NCI-H2029 (cell line): ENCODE measurements around the gene CDK11B.
A peak's percentile ranks its signal among the peaks of the same experiment; 100 is the strongest.

Source experiments
- DNase-seq: peaks from one replicate; lab custom pipeline; 2025; lab: John Stamatoyannopoulos, UW

CDK11B gene

DNA sequence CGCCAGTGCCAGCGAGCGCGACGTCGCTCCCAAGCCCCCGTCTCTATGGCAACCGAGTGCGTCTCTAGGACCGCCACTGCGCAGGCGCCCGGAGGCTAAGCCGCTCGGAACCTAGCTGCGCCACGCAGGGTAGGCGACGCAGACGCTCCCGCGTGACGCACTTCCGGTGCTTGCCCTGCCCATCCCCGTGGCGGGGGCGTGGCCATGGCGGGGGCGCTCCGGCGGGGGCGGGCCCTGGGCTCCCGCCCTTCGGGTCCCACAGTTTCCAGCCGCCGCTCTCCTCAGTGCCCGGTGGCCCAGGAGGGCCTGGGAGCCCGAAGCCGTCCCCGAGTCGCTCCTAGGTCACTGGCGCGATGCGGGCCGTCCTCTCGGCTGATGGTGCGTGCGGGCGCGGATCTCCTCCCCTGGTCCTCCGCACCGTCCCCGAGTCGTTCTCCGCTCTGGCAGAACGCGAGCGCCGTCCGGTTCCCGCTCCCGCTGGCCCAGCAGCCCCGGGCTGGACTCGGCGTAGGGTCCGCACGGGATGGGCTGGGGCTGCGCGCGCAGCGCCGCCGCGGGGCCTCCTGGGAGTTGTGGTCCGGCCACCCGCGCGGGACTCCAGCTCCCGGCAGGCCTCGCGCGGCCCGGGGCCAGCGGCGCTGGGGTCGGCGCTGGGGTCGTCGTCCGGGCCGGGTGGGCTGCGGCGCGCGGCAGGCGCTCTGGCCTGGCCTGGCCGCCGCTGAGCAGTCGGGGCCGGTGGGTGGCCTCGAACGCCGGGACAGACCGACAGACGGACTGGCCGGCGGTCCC, 43.4 kb downstream of the CDK11B start, which contains the start of gene MIB2:
Gene MIB2 (plus strand): TSS at position 245 of the 789 bp plus-strand sequence. CDS start 7,953 bp downstream, outside the sequence.
- DNase-seq: peak; percentile 95

DNA sequence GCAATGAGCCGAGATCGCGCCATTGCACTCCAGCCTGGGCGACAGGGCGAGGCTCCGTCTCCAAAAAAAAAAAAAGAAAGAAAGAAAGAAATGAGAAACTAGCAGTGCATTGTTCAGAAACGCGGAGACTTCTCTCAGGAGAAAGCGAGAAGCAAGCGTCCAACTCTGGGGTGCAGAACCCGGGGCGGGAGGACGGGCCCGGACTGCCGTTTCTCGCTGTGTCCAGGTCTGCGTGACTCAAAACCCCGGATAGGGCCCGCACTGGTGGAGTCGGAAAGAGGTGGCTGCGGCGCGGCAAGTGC, 43.9 kb downstream of the CDK11B start:
- no peak for DNase-seq

DNA sequence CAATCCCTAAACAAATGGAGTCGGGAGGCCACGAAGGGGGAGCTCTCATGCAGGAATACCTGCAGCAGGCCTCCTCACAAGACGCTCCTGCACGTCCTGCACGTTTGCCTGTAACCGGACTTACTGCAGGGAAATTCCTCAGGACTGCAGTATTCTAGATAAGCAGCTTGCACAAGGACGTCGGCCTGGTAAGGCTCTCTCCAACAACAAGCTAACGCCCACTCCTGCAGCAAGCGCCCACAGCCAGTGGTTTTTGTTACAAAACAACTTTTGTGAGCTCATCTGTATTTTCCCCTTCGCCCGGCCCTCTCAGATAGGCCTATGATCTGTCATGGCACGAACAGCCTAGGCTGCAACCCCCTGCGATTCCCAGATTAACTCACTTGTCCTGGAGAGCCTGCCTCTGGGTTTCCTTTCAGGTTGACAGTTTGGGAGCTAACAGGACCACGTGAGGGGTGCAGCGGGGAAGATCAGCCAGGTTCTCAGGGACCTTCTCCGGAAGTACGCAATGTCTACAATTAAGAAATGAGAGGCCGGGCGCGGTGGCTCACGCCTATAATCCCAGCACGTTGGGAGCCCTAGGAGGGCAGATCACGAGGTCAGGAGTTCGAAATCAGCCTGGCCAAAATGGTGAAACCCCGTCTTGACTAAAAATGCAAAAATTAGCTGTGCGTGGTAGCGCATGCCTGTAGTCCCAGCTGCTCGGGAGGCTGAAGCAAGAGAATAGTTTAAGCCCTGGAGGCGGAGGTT, 44.4 kb downstream of the CDK11B start:
- no peak for DNase-seq

DNA sequence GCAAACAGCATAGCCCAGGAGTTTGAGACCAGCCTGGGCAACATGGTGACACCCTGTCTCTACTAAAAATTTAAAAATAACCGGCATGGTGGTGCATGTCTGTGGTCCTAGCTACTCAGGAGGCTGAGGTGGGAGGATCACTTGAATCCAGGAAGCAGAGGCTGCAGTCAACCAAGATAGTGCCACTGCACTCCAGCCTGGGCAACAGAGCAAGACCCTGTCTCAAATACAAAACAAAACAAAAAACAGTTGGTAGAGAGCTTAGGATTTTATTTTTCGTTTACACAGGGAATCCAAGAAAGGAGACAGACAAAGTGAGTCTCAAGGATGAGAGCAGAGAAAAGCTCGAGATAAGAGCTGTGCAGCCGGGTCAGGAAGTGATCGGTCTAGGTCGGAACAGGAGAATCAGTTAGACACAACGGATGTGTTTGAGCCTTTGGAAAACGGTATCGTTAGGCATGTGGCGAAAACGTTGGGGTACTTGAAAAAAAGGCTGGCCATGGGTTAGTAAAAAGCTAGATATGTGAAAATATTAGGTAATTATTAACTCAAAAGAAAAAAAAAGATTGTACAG, 45.2 kb downstream of the CDK11B start:
- DNase-seq: no peak

GRCh38 chr1:1612104-1612400, 46.8 kb downstream of the CDK11B start:
- no peak for DNase-seq

DNA sequence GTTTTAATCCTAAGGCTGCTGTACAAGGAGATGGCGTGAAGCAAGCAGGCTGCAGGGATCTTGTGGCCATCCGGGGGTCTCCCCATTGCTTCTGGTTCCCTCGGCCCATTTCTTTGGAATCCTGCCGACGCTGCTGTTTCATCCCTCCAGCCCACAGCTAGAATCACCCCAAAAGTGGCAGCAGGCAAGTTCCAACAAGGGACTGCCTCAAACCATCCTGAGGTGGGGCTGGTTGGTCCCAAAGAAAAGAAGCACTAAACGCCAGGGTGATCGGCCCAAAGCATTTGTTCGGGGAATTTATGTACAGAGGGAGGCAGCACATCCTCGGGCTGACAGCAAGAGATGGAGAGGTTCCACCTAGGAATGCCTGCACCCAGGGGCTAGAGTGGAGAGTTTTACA, 48.0 kb downstream of the CDK11B start:
- DNase-seq: no peak

- no peak for DNase-seq
These were observed 48.9 kb downstream of the CDK11B start for GRCh38 chr1:1609822-1610485.

DNA sequence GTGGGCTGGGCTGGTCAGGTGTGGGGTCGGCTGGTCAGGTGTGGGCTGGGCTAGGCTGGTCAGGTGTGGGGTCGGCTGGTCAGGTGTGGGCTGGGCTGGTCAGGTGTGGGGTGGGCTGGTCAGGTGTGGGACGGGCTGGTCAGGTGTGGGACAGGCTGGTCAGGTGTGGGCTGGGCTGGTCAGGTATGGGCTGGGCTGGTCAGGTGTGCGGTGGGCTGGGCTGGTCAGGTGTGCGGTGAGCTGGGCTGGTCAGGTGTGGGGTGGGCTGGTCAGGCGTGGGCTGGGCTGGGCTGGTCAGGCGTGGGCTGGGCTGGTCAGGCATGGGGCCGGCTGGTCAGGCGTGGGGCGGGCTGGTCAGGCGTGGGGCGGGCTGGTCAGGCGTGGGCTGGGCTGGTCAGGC, 52.6 kb downstream of the CDK11B start:
- no peak for DNase-seq

- DNase-seq: no peak
These were observed 53.1 kb downstream of the CDK11B start for GRCh38 chr1:1605724-1606123.

DNA sequence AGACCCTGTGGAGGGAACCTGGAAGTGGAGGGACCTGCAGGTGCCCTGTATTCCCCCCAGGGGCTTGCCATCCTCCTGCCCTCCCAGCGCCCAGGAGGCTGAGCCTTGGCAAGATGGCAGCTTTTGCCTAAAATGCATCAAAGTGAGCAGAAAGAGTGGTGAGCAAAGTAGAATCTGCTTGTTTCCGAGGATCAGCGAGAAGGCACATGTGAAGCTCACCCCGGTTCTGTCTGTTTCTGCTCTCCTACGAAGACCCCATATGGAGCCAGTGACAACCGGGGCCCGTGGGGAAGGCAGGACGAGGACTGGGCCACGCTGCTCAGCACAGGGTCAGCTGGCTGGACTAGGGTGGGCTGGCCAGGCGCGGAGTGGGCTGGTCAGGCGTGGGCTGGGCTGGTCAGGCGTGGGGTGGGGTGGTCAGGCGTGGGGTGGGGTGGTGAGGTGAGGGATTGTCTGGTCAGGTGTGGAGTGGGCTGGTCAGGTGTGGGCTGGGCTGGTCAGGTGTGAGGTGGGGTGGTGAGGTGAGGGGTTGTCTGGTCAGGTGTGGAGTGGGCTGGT, 53.7 kb downstream of the CDK11B start:
- DNase-seq: no peak

GRCh38 chr1:1604374-1605033, 54.3 kb downstream of the CDK11B start:
- DNase-seq: no peak

DNA sequence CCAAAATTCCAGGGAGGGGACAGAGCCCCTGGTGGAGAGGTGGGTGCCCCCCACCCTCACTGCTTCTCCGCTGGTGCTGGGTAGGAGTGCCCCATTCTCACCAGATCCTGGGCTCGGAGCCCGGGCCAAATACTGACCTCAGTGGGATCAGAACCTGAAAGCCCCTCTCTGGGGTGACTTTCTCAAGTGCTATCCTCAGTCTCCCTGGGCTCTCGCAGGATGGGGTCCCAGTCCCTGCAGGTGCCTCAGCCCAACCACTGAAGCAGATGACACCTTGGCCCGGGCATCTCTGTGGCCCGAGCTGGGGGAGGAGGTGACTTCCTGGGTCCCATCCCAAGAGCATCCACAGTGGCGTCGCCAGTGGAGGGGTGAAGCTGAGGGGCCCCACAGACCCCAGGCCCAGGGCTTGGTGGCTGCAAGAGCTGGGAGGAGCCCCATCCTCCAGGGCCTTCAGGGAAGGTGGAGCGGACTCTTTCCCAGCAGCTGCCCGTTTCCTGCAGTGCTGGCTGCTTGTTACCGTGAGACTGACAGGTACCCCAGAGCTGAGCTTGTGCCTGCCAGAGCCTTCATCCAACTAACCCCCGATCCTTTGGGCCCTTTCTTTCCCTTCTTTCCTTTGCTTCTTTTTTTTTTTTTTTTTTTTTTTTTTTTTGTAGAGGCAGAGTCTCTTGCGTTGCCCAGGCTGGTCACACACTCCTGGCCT, 55.0 kb downstream of the CDK11B start:
- no peak for DNase-seq

DNA sequence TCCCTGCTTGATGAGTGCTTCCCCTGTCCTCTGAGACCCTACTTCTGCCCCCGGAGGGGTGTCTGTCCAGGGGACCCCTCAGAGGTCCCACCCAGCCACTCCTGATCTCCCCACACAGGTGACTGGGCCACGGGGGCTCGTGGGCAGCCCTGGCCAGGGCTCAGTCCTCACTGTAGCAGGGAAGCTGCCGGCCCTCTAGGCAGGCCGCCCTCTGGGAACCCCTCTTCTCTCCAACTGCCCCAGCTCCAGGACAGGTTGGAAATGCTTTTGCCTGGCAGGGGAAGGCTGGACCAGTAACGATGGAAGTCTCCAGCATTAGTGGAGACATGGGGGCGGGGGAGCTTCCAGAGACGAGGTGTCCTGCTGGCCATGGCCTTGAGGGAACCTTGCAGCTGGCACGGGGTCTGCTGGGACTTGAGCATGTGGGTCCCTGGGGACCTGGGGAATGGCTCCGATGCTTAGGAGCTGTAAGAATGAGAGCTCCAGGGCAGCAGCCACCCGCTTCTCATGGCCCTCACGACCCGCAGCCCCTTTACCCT, 55.8 kb downstream of the CDK11B start:
- DNase-seq: no peak

- DNase-seq: no peak
These were observed 56.4 kb downstream of the CDK11B start for GRCh38 chr1:1602304-1602967.

DNA sequence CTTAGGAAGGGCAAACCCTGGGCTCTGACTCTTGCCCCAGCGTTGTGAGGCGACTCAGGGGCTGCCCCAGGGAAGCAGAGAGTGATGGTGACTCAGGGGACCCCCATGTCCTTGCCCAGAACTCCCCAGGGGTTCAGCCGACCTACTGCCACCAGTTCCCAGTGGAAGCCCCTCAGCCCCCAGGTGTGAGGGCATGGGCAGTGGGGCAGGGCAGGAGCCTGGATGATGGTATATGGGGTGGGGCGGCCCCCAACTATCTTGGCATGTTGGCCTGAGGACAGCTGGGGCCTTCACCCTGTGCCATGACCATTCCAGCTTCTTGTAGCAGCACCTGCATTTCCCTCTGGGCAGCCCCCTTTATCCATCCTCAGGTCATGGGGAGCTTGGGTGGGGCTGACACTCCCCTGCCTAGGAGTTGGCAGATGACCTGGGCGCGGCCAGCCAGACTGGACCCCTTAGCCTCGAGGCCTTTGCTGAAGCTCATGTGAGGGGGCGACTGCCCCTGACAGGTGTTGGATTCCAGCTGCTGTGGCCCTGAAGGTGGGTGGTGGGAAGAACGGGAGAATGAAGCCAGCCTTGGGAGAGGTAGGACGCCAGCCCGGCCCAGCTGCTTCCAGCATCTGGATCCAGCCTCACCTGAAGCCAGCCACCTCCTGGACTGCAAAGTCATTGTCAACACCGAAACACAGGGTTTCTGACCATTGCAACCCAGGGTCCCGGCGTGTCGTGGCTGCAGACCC, 57.1 kb downstream of the CDK11B start:
- DNase-seq: no peak

DNA sequence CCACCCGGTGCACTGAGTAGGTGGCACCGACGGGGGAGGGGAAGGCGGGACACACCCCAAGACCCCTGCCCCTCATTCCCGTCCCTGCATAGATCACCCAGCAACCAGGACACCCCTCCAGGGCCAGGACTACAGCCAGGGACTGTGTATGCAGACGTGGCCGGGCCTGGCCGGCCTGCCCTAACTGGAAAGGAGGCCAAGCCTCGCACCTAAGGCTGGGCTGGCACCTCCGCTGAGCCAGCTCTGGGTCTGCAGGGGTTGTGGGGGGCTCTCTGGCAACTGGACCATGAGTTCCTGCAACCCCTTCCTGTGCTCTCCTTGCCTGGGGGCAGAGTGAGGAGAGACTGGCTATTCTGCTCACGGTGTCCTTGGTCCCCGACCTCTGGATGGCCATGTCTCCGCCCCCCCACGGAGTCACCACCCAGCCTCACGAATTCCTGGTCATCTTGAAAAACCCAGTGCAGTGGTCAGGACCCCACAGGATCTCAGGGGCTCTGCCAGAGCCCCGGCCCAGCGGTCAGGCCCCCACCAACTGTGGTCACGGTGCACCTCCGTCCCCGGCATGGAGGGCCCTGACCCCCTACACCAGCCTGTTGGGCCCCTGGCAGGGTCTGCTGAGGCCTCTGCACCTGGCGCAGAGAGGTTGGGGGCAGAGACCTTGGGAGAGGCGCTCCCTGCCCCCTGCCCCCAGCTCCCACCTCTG, 57.8 kb downstream of the CDK11B start:
- no peak for DNase-seq

DNA sequence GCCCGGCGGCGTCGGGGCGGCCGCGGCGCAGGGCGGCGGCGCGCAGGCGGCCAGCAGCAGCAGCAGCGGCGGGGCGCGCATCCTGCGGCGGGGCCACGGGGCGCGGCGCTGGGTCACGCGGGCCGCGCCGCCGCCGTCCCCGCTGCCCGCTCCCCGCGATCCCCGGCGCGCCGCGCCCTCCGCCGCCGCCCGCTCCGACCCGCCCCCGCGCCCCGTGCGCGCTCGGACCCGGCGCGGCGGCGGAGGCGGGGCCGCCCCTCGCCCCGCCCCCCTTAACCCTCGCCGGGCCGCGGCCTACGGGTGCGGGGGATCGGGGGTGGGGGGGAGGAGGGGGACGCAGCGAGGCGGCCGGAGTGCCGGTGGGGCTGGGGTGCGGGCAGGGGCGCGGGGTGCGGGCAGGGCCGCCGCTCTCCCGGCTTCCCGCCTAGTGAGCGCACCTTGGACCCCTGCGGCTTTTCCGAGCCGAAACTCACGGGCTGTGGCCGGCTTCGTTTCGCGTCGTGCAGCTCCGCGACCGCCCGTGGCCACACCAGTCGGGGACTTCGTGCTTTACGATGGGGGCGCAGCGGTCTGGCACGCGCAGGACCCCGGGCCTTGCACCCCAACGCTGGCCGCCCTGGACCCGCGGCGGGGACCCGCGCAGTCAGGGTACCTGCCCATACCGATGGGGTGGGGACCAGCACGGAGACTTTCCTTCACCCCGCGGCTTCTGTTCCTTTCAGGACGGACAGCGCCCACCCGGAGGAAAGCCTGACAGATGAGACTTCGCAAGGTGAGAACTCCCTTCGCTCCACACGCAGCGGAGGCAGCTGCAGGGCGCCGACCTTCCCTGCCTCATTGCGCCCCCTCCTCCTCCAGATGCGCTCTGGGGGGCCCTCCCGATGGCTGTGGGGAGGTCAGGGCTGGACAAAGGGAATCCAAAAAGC, 58.6 kb downstream of the CDK11B start, which contains the start of gene FNDC10:
Gene FNDC10 (minus strand): TSS at position 201 of the 926 bp plus-strand sequence. CDS start 120 bp downstream, at position 81.
- DNase-seq: no peak
